ENCODE measurements around the gene LILRB1.

GRCh38 chr19:54684527-54684926 lies 54.2 kb downstream of the LILRB1 start:
- no peak for TF ChIP-seq EZH2 (IDR thresholded peaks at IDR 0.05)
- no peak for TF ChIP-seq POLR2AphosphoS5 (IDR thresholded peaks at IDR 0.05; ENCODE audit: borderline replicate concordance, low read depth, low read length)

Data from SK-N-MC (cell line).